CD4-positive, alpha-beta memory T cell (primary cell): ENCODE results near the gene TTYH2. TPM values are rescaled to one million over a fixed set of nuclear protein-coding genes. Genes with fewer than 3 reads are reported as not detected.

Source experiments
- CTCF ChIA-PET: fragments of 350-600 bp; sonication (Branson Sonifier 250); formaldehyde crosslinking; loops from one replicate; lab custom pipeline; 2021; ENCODE audit warnings: inconsistent platforms; ENCODE audit not compliant: partially characterized antibody; lab: Charles Lee
- POLR2A ChIA-PET: fragments of 350-600 bp; sonication (Branson Sonifier 250); formaldehyde crosslinking; loops from one replicate; lab custom pipeline; 2021; ENCODE audit not compliant: partially characterized antibody; lab: Charles Lee
- DNase-seq, 5 donors: peaks; one replicate each; pipeline versions ENCODE4 v3.0.0 to v3.0.0-alpha.2; 2020 to 2022; ENCODE audit warnings: mixed read lengths in 1 of 5
- H3K27ac ChIP-seq: one replicate; pipeline ENCODE4 v1.7.0; 2013; ENCODE audit warnings: low read depth, low read length
- H3K27me3 ChIP-seq: 2 replicates; pipeline ENCODE4 v1.7.0; 2013; ENCODE audit warnings: mild to moderate bottlenecking, low read length, moderate library complexity; ENCODE audit not compliant: insufficient read depth
- H3K36me3 ChIP-seq: 2 replicates; pipeline ENCODE4 v1.7.0; 2013; ENCODE audit warnings: mild to moderate bottlenecking, low read length, moderate library complexity; ENCODE audit not compliant: insufficient read depth
- H3K4me1 ChIP-seq: 2 replicates; pipeline ENCODE4 v1.7.0; 2013; ENCODE audit warnings: mild to moderate bottlenecking, low read length, moderate library complexity; ENCODE audit not compliant: insufficient read depth
- H3K4me3 ChIP-seq, 2 donors: one replicate each; pipeline ENCODE4 v1.7.0; 2013; ENCODE audit warnings: low read length in 2 of 2, mild to moderate bottlenecking in 1 of 2
- H3K9me3 ChIP-seq, 2 donors: one replicate each; pipeline ENCODE4 v1.7.0; 2013; ENCODE audit warnings: low read length in 2 of 2, control low read depth in 1 of 2; ENCODE audit not compliant: control insufficient read depth in 1 of 2
- H3K27ac Mint-ChIP-seq, 7 donors: one replicate each; pipeline ENCODE4 v1.8.0; 2020 to 2021; ENCODE audit warnings: mixed read lengths in 7 of 7, mild to moderate bottlenecking in 6 of 7, inconsistent platforms in 3 of 7, moderate library complexity in 3 of 7
- H3K27me3 Mint-ChIP-seq, 2 donors: one replicate each; pipeline ENCODE4 v1.8.0; 2020 to 2021; ENCODE audit warnings: mixed read lengths in 2 of 2
- H3K36me3 Mint-ChIP-seq, 2 donors: one replicate each; pipeline ENCODE4 v1.8.0; 2020 to 2021; ENCODE audit warnings: mixed read lengths in 2 of 2, inconsistent platforms in 1 of 2, mild to moderate bottlenecking in 1 of 2
- H3K4me1 Mint-ChIP-seq, 4 donors: one replicate each; pipeline ENCODE4 v1.8.0; 2020 to 2021; ENCODE audit warnings: mixed read lengths in 4 of 4, mild to moderate bottlenecking in 1 of 4
- H3K4me3 Mint-ChIP-seq, 8 donors: one replicate each; pipeline ENCODE4 v1.8.0; 2020 to 2021; ENCODE audit warnings: mixed read lengths in 8 of 8, mild to moderate bottlenecking in 7 of 8, moderate library complexity in 6 of 8, inconsistent platforms in 3 of 8
- H3K9me3 Mint-ChIP-seq, 8 donors: one replicate each; pipeline ENCODE4 v1.8.0; 2020 to 2021; ENCODE audit warnings: mixed read lengths in 8 of 8, mild to moderate bottlenecking in 5 of 8, inconsistent platforms in 3 of 8, moderate library complexity in 1 of 8
- intact Hi-C: fragments of 100-400 bp; cut with micrococcal nuclease; formaldehyde crosslinking; loops from one replicate; pipeline ENCODE4 v1.15.1; 2023
- polyA plus RNA-seq, 2 donors: library from polyadenylated mRNA; unstranded; fragments of 300-500 nt; fragmentation: Illumina TruSeq; gene quantifications; one replicate each; pipeline ENCODE4 v1.2.3, GENCODE V29; 2021
- total RNA-seq, 2 experiments: library from RNA; stranded (reverse); gene quantifications; one replicate each; pipeline ENCODE4 v1.2.3, GENCODE V29; 2021

The TTYH2 gene
- total and polyA plus RNA-seq, 4 experiments from 2014 or later: 7.0 to 42.4 (median 24.2) TPM

DNA sequence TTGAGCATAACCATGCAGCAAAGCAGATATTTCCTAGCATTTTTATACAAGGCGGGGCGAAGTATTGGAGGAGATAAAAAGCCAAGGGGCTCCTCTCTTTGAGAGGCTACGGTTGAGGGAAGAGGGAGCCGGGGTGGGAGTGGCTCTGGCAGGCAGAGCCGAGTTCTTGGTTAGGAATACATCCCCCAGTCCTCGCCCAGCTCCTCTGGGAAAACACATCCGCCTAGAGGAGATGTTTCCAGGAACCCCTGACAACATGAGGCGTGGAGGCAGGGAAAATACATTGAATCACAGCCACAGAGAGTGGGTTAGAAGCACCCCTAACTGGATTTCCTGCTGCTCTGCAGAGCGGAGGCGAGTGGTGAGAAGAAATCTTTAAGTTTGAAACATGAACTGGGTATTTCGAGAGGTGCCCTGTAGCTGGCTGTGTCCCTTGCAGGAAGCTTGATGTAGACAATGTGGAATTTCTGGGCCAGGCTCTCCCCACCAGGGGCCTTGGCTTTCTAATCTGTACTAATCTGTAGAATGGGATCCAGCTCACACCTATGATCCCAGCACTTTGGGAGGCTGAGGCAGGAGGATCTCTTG, 27.3 kb downstream of the TTYH2 start:
- Mint-ChIP-seq H3K9me3 (no peaks in the 10 kb centered on the region), H3K4me3 (no peak overlapping the region), H3K27me3 (no peaks in the 10 kb centered on the region), H3K36me3 (peaks cover 5 to 27% of the 10 kb centered on the region in 2 donors), H3K27ac (peak overlapping the region in 1 of 7 donors; percentile 12), H3K4me1 (no peaks in the 10 kb centered on the region)
- no peaks in the 10 kb centered on the region for H3K9me3 ChIP-seq
- no peak for DNase-seq
- intact Hi-C loops: no loop called here
- POLR2A ChIA-PET: interaction anchor here (1.3 kb wide), 1 partner anchor 28 kb away, joined by 3 read pairs; the partner anchor contains the start of gene TTYH2
- no peaks in the 10 kb centered on the region for H3K4me1 ChIP-seq
- H3K4me3 ChIP-seq: no peak overlapping the region
- peaks cover 6% of the 10 kb centered on the region for H3K36me3 ChIP-seq
- no peaks in the 10 kb centered on the region for H3K27me3 ChIP-seq
- CTCF ChIA-PET: interaction anchor here (0.9 kb wide), 1 partner anchor 38 kb away, joined by 4 read pairs; no protein-coding TSS in a partner anchor
- no peak overlapping the region for H3K27ac ChIP-seq

DNA sequence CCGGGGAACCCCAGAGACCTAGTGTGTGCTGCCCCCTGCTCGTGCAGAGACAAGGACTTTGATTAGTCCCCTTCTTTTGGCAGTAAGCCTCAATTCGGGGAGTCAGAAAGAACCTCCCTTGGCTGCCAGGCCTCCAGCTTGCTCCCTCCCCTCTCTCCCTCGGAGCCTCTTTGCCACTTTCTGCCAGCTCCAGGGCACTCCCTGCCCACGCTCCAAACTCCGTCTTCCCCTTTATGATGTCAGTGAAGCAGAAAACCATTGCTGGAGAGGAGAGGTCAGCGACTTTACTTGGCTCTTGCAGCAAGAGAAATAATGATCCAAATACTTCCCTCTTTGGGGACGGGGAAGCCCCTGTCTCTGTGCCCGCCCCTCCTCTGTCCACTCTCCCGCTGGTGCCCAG, 28.1 kb downstream of the TTYH2 start:
- Mint-ChIP-seq H3K27me3 (no peaks in the 10 kb centered on the region), H3K4me1 (peaks cover 0 to under 1% (median under 1%) of the 10 kb centered on the region in 4 donors), H3K4me3 (no peak overlapping the region), H3K27ac (peak overlapping the region in 1 of 7 donors; percentile 41), H3K9me3 (no peaks in the 10 kb centered on the region), H3K36me3 (peaks cover 6 to 26% of the 10 kb centered on the region in 2 donors)
- no peaks in the 10 kb centered on the region for H3K27me3 ChIP-seq
- H3K27ac ChIP-seq: no peak overlapping the region
- H3K4me1 ChIP-seq: no peaks in the 10 kb centered on the region
- POLR2A ChIA-PET: no interaction called here
- H3K4me3 ChIP-seq: no peak overlapping the region
- CTCF ChIA-PET: interaction anchor here (0.9 kb wide), 1 partner anchor 39 kb away, joined by 4 read pairs; no protein-coding TSS in a partner anchor
- H3K9me3 ChIP-seq: no peaks in the 10 kb centered on the region
- peaks cover 6% of the 10 kb centered on the region for H3K36me3 ChIP-seq
- intact Hi-C loops: no loop called here
- no peak for DNase-seq

DNA sequence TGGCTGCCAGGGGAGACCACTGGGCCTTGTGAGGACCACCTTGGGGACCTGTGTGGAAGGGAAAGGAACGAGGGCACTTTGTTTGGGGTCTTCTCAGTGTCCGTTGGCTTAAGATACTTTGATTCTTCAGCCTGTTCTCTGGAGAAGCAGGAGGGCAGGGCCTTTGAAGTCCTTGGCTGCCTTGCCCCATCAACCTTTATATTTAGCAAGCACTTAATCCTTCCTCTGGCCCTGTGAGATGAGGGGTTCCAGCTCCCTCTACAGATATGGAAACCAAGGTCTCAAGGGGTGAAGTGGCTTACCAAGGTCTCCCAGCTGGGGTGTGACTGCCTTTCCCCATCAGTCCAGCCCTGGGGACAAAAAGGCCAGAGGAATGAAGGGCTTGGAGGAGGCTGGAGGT, 28.5 kb downstream of the TTYH2 start:
- Histone ChIP-seq H3K27me3 (no peaks in the 10 kb centered on the region), H3K9me3 (no peaks in the 10 kb centered on the region), H3K36me3 (peaks cover 6% of the 10 kb centered on the region), H3K4me3 (no peak overlapping the region), H3K27ac (no peak overlapping the region), H3K4me1 (no peaks in the 10 kb centered on the region)
- H3K27me3 Mint-ChIP-seq: no peaks in the 10 kb centered on the region
- H3K4me1 Mint-ChIP-seq: peaks cover 0 to 5% (median 2%) of the 10 kb centered on the region in 4 donors
- no peak for DNase-seq
- POLR2A ChIA-PET: no interaction called here
- peak overlapping the region in 1 of 7 donors; percentile 51 for H3K27ac Mint-ChIP-seq
- peaks cover 10 to 27% of the 10 kb centered on the region in 2 donors for H3K36me3 Mint-ChIP-seq
- H3K9me3 Mint-ChIP-seq: no peaks in the 10 kb centered on the region
- intact Hi-C loops: no loop called here
- H3K4me3 Mint-ChIP-seq: no peak overlapping the region
- CTCF ChIA-PET: interaction anchor here (0.9 kb wide), 1 partner anchor 39 kb away, joined by 4 read pairs; no protein-coding TSS in a partner anchor

DNA sequence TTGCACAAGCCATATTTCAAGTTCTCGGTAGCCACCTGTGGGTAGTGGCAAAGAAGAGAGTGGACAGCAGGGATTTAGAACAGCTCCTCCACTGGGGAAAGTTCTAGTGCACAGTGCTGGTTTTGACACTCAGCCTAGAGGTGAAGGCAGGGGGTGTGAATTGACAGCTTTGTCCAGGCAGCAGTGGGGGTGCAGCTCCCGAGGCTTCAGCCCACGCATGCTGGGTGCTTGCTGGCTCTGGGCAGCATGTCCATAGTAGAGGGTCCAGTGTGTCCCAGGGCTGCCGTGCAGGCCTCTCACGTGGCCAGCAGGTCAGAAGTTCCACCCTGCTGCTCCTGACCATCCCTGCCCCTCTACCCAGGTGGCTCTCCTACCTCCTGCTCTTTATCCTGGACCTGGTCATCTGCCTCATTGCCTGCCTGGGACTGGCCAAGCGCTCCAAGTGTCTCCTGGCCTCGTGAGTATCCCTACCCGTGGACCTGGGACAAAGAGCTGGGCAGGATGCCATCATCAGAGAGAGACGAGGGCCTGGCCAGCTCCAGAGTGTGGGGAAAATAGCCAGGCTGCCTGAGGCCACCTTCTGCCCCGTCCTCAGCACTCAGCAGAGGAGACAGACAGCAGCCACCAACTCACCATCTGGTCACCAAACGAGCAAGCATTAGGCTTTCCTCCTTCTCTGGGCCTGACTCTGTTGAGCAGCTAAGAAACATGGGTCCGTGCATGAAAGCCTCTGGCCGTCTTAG, 29.8 kb downstream of the TTYH2 start:
- CTCF ChIA-PET: no interaction called here
- no peaks in the 10 kb centered on the region for H3K4me1 ChIP-seq
- Mint-ChIP-seq H3K27me3 (no peaks in the 10 kb centered on the region), H3K9me3 (no peaks in the 10 kb centered on the region), H3K27ac (peak overlapping the region in 1 of 7 donors; percentile 42), H3K4me1 (peaks cover 0 to 5% (median 2%) of the 10 kb centered on the region in 4 donors), H3K4me3 (no peak overlapping the region), H3K36me3 (peaks cover 10 to 19% of the 10 kb centered on the region in 2 donors)
- H3K9me3 ChIP-seq: no peaks in the 10 kb centered on the region
- no peak overlapping the region for H3K4me3 ChIP-seq
- H3K36me3 ChIP-seq: peaks cover 6% of the 10 kb centered on the region
- intact Hi-C loops: no loop called here
- no peak for DNase-seq
- H3K27ac ChIP-seq: no peak overlapping the region
- no peaks in the 10 kb centered on the region for H3K27me3 ChIP-seq
- POLR2A ChIA-PET: no interaction called here

DNA sequence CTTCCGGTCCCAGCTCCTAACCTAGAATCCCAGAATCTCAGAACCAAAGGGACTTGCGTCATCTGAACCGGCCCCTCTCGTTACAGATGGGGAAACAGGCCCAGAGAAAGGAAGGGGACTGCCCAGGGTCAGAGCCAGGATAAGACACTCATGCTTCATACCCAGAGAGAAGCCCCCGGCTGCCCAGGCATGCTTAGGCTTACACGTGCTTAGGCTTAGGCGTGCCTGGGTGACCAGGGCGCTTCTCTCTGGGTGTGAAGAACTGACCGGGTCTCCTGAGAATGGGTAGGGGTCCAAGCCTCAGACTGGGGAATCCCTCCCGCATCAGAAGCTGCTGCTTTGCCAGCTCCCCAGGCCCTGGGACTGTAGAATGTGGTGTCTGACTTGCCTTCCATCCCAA, 30.8 kb downstream of the TTYH2 start:
- intact Hi-C loops: no loop called here
- Mint-ChIP-seq H3K4me3 (no peak overlapping the region), H3K4me1 (peaks cover 0 to 10% (median 2%) of the 10 kb centered on the region in 4 donors), H3K27ac (no peak overlapping the region), H3K9me3 (no peaks in the 10 kb centered on the region), H3K27me3 (no peaks in the 10 kb centered on the region), H3K36me3 (peaks cover 10 to 20% of the 10 kb centered on the region in 2 donors)
- ChIA-PET POLR2A (no interaction called here), CTCF (no interaction called here)
- H3K36me3 ChIP-seq: peaks cover 6% of the 10 kb centered on the region
- no peak overlapping the region for H3K4me3 ChIP-seq
- DNase-seq: no peak
- no peak overlapping the region for H3K27ac ChIP-seq
- no peaks in the 10 kb centered on the region for H3K9me3 ChIP-seq
- H3K4me1 ChIP-seq: no peaks in the 10 kb centered on the region
- H3K27me3 ChIP-seq: no peaks in the 10 kb centered on the region

DNA sequence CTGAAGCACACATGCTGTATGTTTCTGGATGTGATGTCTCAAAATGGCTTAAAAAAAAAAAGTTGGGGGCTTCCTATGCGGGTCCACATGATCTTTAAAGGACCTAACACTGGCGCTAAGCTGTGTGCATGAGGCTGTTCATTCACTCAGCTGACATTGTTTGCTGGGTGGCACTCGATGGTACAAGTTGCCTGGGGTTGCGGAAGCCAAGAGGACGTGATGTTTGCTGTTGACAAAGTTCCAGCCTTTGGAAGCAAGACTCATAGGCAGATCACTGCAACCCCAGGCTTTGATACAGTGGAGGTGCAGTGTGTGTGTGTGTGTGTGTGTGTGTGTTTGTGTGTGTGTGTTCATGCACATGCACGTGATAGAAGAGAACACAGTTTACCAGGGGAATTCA, 31.2 kb downstream of the TTYH2 start:
- no peak overlapping the region for H3K27ac Mint-ChIP-seq
- H3K4me1 Mint-ChIP-seq: peaks cover 0 to 10% (median 2%) of the 10 kb centered on the region in 4 donors
- POLR2A ChIA-PET: no interaction called here
- no peak for DNase-seq
- CTCF ChIA-PET: interaction anchor here (1.8 kb wide), 1 partner anchor 28 kb away, joined by 5 read pairs; no protein-coding TSS in a partner anchor
- intact Hi-C loops: no loop called here
- no peak overlapping the region for H3K4me3 Mint-ChIP-seq
- Histone ChIP-seq H3K4me1 (no peaks in the 10 kb centered on the region), H3K4me3 (no peak overlapping the region), H3K9me3 (no peaks in the 10 kb centered on the region), H3K36me3 (peaks cover 6% of the 10 kb centered on the region), H3K27ac (no peak overlapping the region), H3K27me3 (no peaks in the 10 kb centered on the region)
- H3K36me3 Mint-ChIP-seq: peaks cover 8 to 19% of the 10 kb centered on the region in 2 donors
- H3K27me3 Mint-ChIP-seq: no peaks in the 10 kb centered on the region
- no peaks in the 10 kb centered on the region for H3K9me3 Mint-ChIP-seq

DNA sequence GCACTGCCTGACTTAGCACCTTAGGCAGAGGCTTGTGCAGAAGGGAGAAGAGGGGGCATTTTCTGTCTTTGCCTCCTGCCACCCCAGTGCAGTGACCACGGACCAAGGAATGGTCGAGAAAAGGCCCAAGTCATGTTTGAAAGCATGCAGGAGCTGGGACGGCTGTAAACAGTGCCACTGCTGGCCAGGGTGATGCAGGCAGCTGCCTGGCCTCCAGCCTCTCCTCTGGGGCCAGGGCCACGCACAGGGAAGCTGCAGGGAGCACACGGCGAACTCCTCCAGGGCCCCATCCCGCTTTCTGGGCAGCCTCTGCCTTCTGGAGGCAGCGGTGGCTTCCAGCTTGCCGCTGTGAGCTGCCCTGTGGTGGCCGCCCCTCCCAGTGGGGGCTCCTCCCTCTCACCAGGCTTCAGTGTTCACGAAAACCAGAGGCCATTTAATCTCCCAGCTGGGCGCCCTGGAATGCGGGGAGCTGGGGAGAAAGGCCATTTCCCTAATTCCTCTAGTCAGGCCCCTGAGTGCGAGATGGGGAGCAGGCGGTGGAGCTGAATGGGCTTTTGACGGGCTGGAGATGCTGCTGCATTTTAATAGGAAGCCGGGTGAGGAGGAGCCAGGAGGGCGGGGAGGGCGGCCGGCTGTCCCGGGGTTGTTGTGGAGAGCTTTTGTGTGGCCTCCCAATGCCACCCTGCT, 31.9 kb downstream of the TTYH2 start:
- H3K27ac Mint-ChIP-seq: no peak overlapping the region
- peaks cover 6% of the 10 kb centered on the region for H3K36me3 ChIP-seq

More for the DNA sequence above, 31.9 kb downstream of the TTYH2 start:
- Mint-ChIP-seq H3K27me3 (no peaks in the 10 kb centered on the region), H3K4me1 (peaks cover 0 to 10% (median 2%) of the 10 kb centered on the region in 4 donors), H3K36me3 (peaks cover 4 to 15% of the 10 kb centered on the region in 2 donors), H3K9me3 (no peaks in the 10 kb centered on the region), H3K4me3 (no peak overlapping the region)
- Histone ChIP-seq H3K4me3 (no peak overlapping the region), H3K4me1 (no peaks in the 10 kb centered on the region), H3K27me3 (no peaks in the 10 kb centered on the region), H3K27ac (no peak overlapping the region), H3K9me3 (no peaks in the 10 kb centered on the region)
- ChIA-PET POLR2A (interaction anchor here (0.5 kb wide), 1 partner anchor 116 kb away, joined by 4 read pairs; no protein-coding TSS in a partner anchor), CTCF (interaction anchor here (1.8 kb wide), 1 partner anchor 28 kb away, joined by 5 read pairs; no protein-coding TSS in a partner anchor)
- no peak for DNase-seq
- intact Hi-C loops: no loop called here
